RCC 7860 (cell line): ENCODE measurements around the gene FAM118B.

Experiments used
- DNase-seq: peaks from one replicate; pipeline ENCODE4 v3.0.0-alpha.2; 2015; ENCODE audit warnings: low spot score
- FAIRE-seq: peaks from 2 replicates; lab custom pipeline; 2012; peaks lifted over from hg19 to GRCh38; lab: Jason Lieb, UNC

Gene FAM118B

GRCh38 chr11:126267650-126268049 lies 56.1 kb downstream of the FAM118B start:
- FAIRE-seq, result no peak
- DNase-seq, result no peak

- DNase-seq (no peak), FAIRE-seq (no peak)
Observed at GRCh38 chr11:126268361-126268707, 56.8 kb downstream of the FAM118B start.

GRCh38 chr11:126268708-126269579 lies 57.4 kb downstream of the FAM118B start, which contains the start of the genes FOXRED1 and SRPRA:
Gene FOXRED1 (plus strand): TSS chr11:126269154. CDS start chr11:126269207, 53 bp downstream.
Gene SRPRA (minus strand): TSS chr11:126268895. CDS start chr11:126268804, 91 bp downstream.
- peak; percentile 74 for FAIRE-seq

GRCh38 chr11:126277322-126277721 lies 65.7 kb downstream of the FAM118B start:
- FAIRE-seq (no peak), DNase-seq (no peak)

More at GRCh38 chr11:126268708-126269579, 57.4 kb downstream of the FAM118B start, which contains the start of the genes FOXRED1 and SRPRA:
- DNase-seq, result peak; percentile 93

GRCh38 chr11:126277780-126278179 lies 66.2 kb downstream of the FAM118B start:
- FAIRE-seq (no peak), DNase-seq (no peak)

GRCh38 chr11:126279191-126279590 lies 67.6 kb downstream of the FAM118B start:
- FAIRE-seq (no peak), DNase-seq (no peak)

GRCh38 chr11:126280595-126280994 lies 69.0 kb downstream of the FAM118B start:
- no peak for FAIRE-seq
- DNase-seq, result no peak

GRCh38 chr11:126281245-126281644 lies 69.7 kb downstream of the FAM118B start:
- DNase-seq (no peak), FAIRE-seq (no peak)

- no peak for DNase-seq
- FAIRE-seq, result no peak
Observed at GRCh38 chr11:126281666-126282175, 70.1 kb downstream of the FAM118B start.

GRCh38 chr11:126282361-126282735 lies 70.8 kb downstream of the FAM118B start:
- DNase-seq, result no peak
- FAIRE-seq, result no peak

GRCh38 chr11:126282736-126283591 lies 71.4 kb downstream of the FAM118B start, which contains the start of gene TIRAP:
Gene TIRAP (plus strand): TSS chr11:126283093. CDS start chr11:126290895, 7,802 bp downstream.
- FAIRE-seq (no peak), DNase-seq (peak; percentile 71)

GRCh38 chr11:126284829-126285228 lies 73.2 kb downstream of the FAM118B start:
- peak; percentile 78 for DNase-seq
- FAIRE-seq, result peak; percentile 84

- no peak for FAIRE-seq
Observed at GRCh38 chr11:126288237-126288636, 76.7 kb downstream of the FAM118B start.

GRCh38 chr11:126290887-126291286 lies 79.3 kb downstream of the FAM118B start:
- FAIRE-seq, result no peak
- no peak for DNase-seq

More at GRCh38 chr11:126288237-126288636, 76.7 kb downstream of the FAM118B start:
- no peak for DNase-seq

GRCh38 chr11:126293726-126294125 lies 82.1 kb downstream of the FAM118B start:
- no peak for FAIRE-seq
- no peak for DNase-seq

- DNase-seq (no peak), FAIRE-seq (no peak)
Observed at GRCh38 chr11:126297004-126297403, 85.4 kb downstream of the FAM118B start.

GRCh38 chr11:126303623-126304456 lies 92.3 kb downstream of the FAM118B start, which contains the start of gene DCPS:
Gene DCPS (plus strand): TSS chr11:126304060. CDS start chr11:126304081, 21 bp downstream.
- DNase-seq, result peak; percentile 70
- no peak for FAIRE-seq

- peak; percentile 6 for DNase-seq
- FAIRE-seq, result no peak
Observed at GRCh38 chr11:126304457-126305075, 93.0 kb downstream of the FAM118B start.

GRCh38 chr11:126305699-126306098 lies 94.1 kb downstream of the FAM118B start:
- FAIRE-seq (no peak), DNase-seq (no peak)

GRCh38 chr11:126307706-126308105 lies 96.1 kb downstream of the FAM118B start:
- DNase-seq, result no peak
- no peak for FAIRE-seq
